HG03108 (cell line): ENCODE measurements around the gene CMSS1.
A peak's percentile ranks its signal among the peaks of the same experiment; 100 is the strongest.

Experiments
- ATAC-seq: cut with Tn5 transposase; IDR thresholded peaks from one replicate; pipeline ENCODE4 v1.9.1; 2021; ENCODE audit warnings: moderate library complexity; ENCODE audit not compliant: unreplicated experiment

CMSS1 gene

GRCh38 chr3:99954914-99955644 lies 137.4 kb downstream of the CMSS1 start:
- no peak for ATAC-seq

- no peak for ATAC-seq
Measured at GRCh38 chr3:99955773-99956562, 138.3 kb downstream of the CMSS1 start.

GRCh38 chr3:99957151-99957796 lies 139.6 kb downstream of the CMSS1 start:
- ATAC-seq: no peak

GRCh38 chr3:99958222-99958912 lies 140.7 kb downstream of the CMSS1 start:
- no peak for ATAC-seq

- ATAC-seq: no peak
Measured at GRCh38 chr3:99960123-99960878, 142.6 kb downstream of the CMSS1 start.

- ATAC-seq: no peak
Measured at GRCh38 chr3:99960941-99961340, 143.3 kb downstream of the CMSS1 start.

GRCh38 chr3:99961756-99962515 lies 144.3 kb downstream of the CMSS1 start:
- ATAC-seq: no peak

- no peak for ATAC-seq
Measured at GRCh38 chr3:99962703-99963102, 145.0 kb downstream of the CMSS1 start.

- no peak for ATAC-seq
Measured at GRCh38 chr3:99965077-99965476, 147.4 kb downstream of the CMSS1 start.

- ATAC-seq: no peak
Measured at GRCh38 chr3:99965681-99966408, 148.2 kb downstream of the CMSS1 start.

- no peak for ATAC-seq
Measured at GRCh38 chr3:99966662-99967416, 149.2 kb downstream of the CMSS1 start.

GRCh38 chr3:99967796-99968195 lies 150.1 kb downstream of the CMSS1 start:
- no peak for ATAC-seq

- no peak for ATAC-seq
Measured at GRCh38 chr3:99969136-99969535, 151.5 kb downstream of the CMSS1 start.

GRCh38 chr3:99970198-99970597 lies 152.5 kb downstream of the CMSS1 start:
- ATAC-seq: peak; percentile 99

- ATAC-seq: no peak
Measured at GRCh38 chr3:99971761-99972160, 154.1 kb downstream of the CMSS1 start.

GRCh38 chr3:99972380-99973104 lies 154.9 kb downstream of the CMSS1 start:
- ATAC-seq: no peak

GRCh38 chr3:99974989-99975388 lies 157.3 kb downstream of the CMSS1 start:
- ATAC-seq: no peak

GRCh38 chr3:99976584-99976983 lies 158.9 kb downstream of the CMSS1 start:
- ATAC-seq: no peak
